HepG2 (cell line): Measurements from ENCODE around the gene AQP10. TPM values are rescaled to one million over a fixed set of nuclear protein-coding genes. Genes with fewer than 3 reads are reported as not detected.

Source experiments
- ATF7-NPFF ChIP-seq: sonication (generic); formaldehyde crosslinking; IDR thresholded peaks from 2 replicates; pipeline ENCODE4 v1.8.1; 2023; ENCODE audit warnings: mild to moderate bottlenecking, low read depth, missing genetic modification reagents, moderate library complexity
- BHLHE40 ChIP-seq: IDR thresholded peaks from 2 replicates; pipeline ENCODE4 v1.6.1; 2011; ENCODE audit warnings: low read length, improper control_type of control experiment
- CCAR2 ChIP-seq: fragments of 200-400 bp; formaldehyde crosslinking; optimal IDR thresholded peaks from 2 replicates; pipeline ENCODE3; 2018; ENCODE audit warnings: low read depth, mild to moderate bottlenecking, low read length, moderate library complexity
- HOXA5 ChIP-seq: sonication (generic); formaldehyde crosslinking; IDR thresholded peaks from 2 replicates; pipeline ENCODE4 v1.4.0; 2020; ENCODE audit warnings: missing genetic modification reagents
- KMT2B ChIP-seq: IDR thresholded peaks from 2 replicates; pipeline ENCODE4 v1.6.1; 2016; ENCODE audit warnings: missing genetic modification reagents, missing compliant biosample characterization
- MXI1 ChIP-seq: IDR thresholded peaks from 3 replicates; pipeline ENCODE4 v1.6.1; 2012; ENCODE audit warnings: low read depth, low read length, inconsistent platforms, borderline replicate concordance
- RFXANK ChIP-seq: IDR thresholded peaks from 2 replicates; pipeline ENCODE4 v1.6.1; 2016
- SMC3 ChIP-seq: IDR thresholded peaks from 2 replicates; pipeline ENCODE4 v1.6.1; 2011; ENCODE audit warnings: low read length, improper control_type of control experiment
- STAT5B ChIP-seq: sonication (generic); formaldehyde crosslinking; IDR thresholded peaks from 2 replicates; pipeline ENCODE4 v1.4.0; 2020; ENCODE audit warnings: missing genetic modification reagents
- XBP1 ChIP-seq: sonication (generic); formaldehyde crosslinking; IDR thresholded peaks from 2 replicates; pipeline ENCODE4 v1.5.0; 2020; ENCODE audit warnings: missing genetic modification reagents
- ZBTB7B ChIP-seq: sonication (generic); formaldehyde crosslinking; IDR thresholded peaks from 2 replicates; pipeline ENCODE4 v1.4.0; 2020; ENCODE audit warnings: missing genetic modification reagents
- ZFP41 ChIP-seq: sonication (generic); formaldehyde crosslinking; IDR thresholded peaks from 2 replicates; pipeline ENCODE4 v1.4.0; 2020; ENCODE audit warnings: mild to moderate bottlenecking, missing genetic modification reagents, borderline replicate concordance
- ZKSCAN1 ChIP-seq: fragments of 150-350 bp; IDR thresholded peaks from 2 replicates; pipeline ENCODE4 v1.6.1; 2014; ENCODE audit warnings: low read length
- ZNF10 ChIP-seq: sonication (generic); formaldehyde crosslinking; IDR thresholded peaks from 2 replicates; pipeline ENCODE4 v1.4.0; 2020; ENCODE audit warnings: mild to moderate bottlenecking, low read depth, missing genetic modification reagents, borderline replicate concordance
- ZNF225 ChIP-seq: sonication (generic); formaldehyde crosslinking; IDR thresholded peaks from 2 replicates; pipeline ENCODE4 v1.4.0; 2020; ENCODE audit warnings: mild to moderate bottlenecking, missing genetic modification reagents
- ZNF30 ChIP-seq: sonication (generic); formaldehyde crosslinking; IDR thresholded peaks from 2 replicates; pipeline ENCODE4 v1.5.0; 2020; ENCODE audit warnings: mild to moderate bottlenecking, missing genetic modification reagents
- ZNF34 ChIP-seq: sonication (generic); formaldehyde crosslinking; IDR thresholded peaks from 2 replicates; pipeline ENCODE4 v1.4.0; 2020; ENCODE audit warnings: mild to moderate bottlenecking, missing genetic modification reagents, borderline replicate concordance
- ZNF674 ChIP-seq: sonication (generic); formaldehyde crosslinking; IDR thresholded peaks from 2 replicates; pipeline ENCODE4 v1.5.0; 2020; ENCODE audit warnings: low read depth, mild to moderate bottlenecking, missing genetic modification reagents
- ZSCAN21 ChIP-seq: sonication (generic); formaldehyde crosslinking; IDR thresholded peaks from 2 replicates; pipeline ENCODE4 v1.8.0; 2022; ENCODE audit warnings: mild to moderate bottlenecking, missing genetic modification reagents, moderate library complexity, borderline replicate concordance
- polyA plus RNA-seq, 8 experiments: library from polyadenylated mRNA; depleted of rRNA in 3 of 8; stranded (reverse) in 7 of 8; unstranded in 1 of 8; fragments of >200 nt; fragmentation: Illumina TruSeq in 4 of 8; extraction: Trizol in 4 of 8; gene quantifications; 2 replicates each; pipeline versions ENCODE4 v1.2.1 to v1.2.3, GENCODE V29; 2011 to 2016; ENCODE audit warnings: low read depth in 4 of 8, missing spikeins in 1 of 8, mixed read lengths in 1 of 8; ENCODE audit not compliant: insufficient read depth in 1 of 8
- total RNA-seq, 5 experiments: library from RNA; depleted of rRNA; stranded (reverse); fragments of >200 nt; fragmentation: Illumina TruSeq; extraction: Trizol; gene quantifications; 2 replicates each; pipeline ENCODE4 v1.2.3, GENCODE V29; 2016; ENCODE audit warnings: low read depth in 1 of 5
- TF ChIP-seq, protein P1 (sequence below): sonication (generic); formaldehyde crosslinking; IDR thresholded peaks from 2 replicates; pipeline ENCODE4 v1.4.0; 2020; ENCODE audit warnings: missing genetic modification reagents, mild to moderate bottlenecking, borderline replicate concordance
- TF ChIP-seq, protein P2 (sequence below): sonication (generic); formaldehyde crosslinking; IDR thresholded peaks from 2 replicates; pipeline ENCODE4 v1.9.0; 2022; ENCODE audit warnings: missing genetic modification reagents, mild to moderate bottlenecking, borderline replicate concordance
- TF ChIP-seq, protein P3 (sequence below): sonication (generic); formaldehyde crosslinking; IDR thresholded peaks from 2 replicates; pipeline ENCODE4 v1.8.0; 2022; ENCODE audit warnings: missing genetic modification reagents, mild to moderate bottlenecking, borderline replicate concordance
- TF ChIP-seq, protein P4 (sequence below): sonication (generic); formaldehyde crosslinking; IDR thresholded peaks from 2 replicates; pipeline ENCODE4 v1.4.0; 2020; ENCODE audit warnings: mild to moderate bottlenecking, missing genetic modification reagents

Gene AQP10
- total and polyA plus RNA-seq, 2 of the 13 experiments (the other 11 are each of a cell fraction or from before 2014, with no cell fraction given) = 0.30 TPM; not detected in 1

DNA sequence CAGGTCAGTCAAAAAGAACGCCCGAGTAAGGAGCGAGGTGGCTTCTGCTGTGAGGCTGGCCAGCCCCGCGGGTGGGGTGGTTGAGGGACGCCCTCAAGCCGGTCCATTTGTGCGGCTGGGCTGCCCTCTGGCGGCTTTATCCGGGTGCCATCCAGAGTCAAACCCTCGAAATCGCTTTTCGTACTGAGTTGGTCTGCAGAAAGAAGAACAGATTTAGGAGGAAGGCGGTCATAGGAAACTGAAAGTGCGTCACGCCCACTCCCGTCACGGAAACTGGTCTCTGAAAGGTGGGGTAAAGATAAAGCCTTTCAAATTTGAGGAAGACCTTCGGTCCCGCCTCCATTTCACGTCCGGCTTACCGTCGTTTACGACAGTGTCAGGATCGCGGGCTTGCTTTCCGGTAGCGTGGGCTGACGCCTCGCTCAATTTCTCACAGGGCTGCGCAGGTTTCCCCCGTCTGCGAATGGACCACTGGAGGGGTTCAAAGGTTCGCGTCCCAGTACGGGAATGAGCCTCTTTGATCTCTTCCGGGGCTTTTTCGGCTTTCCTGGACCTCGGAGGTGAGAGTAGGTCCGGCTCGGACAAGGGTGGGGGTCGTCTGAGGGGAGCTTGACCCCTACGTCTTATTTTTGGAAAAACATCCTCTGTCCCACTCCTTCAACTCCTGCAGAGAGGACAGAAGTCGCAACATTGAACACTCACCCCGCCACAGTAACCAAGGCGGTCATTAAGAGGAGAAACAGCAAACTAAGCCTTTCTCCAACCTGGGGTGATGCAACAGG, 48.5 kb upstream of the AQP10 start, which contains the start of gene HAX1 (continued):
- TF ChIP-seq, protein P1, sequence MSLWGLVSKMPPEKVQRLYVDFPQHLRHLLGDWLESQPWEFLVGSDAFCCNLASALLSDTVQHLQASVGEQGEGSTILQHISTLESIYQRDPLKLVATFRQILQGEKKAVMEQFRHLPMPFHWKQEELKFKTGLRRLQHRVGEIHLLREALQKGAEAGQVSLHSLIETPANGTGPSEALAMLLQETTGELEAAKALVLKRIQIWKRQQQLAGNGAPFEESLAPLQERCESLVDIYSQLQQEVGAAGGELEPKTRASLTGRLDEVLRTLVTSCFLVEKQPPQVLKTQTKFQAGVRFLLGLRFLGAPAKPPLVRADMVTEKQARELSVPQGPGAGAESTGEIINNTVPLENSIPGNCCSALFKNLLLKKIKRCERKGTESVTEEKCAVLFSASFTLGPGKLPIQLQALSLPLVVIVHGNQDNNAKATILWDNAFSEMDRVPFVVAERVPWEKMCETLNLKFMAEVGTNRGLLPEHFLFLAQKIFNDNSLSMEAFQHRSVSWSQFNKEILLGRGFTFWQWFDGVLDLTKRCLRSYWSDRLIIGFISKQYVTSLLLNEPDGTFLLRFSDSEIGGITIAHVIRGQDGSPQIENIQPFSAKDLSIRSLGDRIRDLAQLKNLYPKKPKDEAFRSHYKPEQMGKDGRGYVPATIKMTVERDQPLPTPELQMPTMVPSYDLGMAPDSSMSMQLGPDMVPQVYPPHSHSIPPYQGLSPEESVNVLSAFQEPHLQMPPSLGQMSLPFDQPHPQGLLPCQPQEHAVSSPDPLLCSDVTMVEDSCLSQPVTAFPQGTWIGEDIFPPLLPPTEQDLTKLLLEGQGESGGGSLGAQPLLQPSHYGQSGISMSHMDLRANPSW (CRISPR knock-in tag) = peak; percentile 38; the same call in 1 of the 2 replicates
- TF ChIP-seq XBP1 (CRISPR knock-in tag) (no peak), ZNF30 (CRISPR knock-in tag) (no peak), ATF7-NPFF (CRISPR knock-in tag) (no peak), KMT2B (CRISPR knock-in tag) (peak; percentile 81; the same call in 1 of the 2 replicates), ZBTB7B (CRISPR knock-in tag) (peak; percentile 58; the same call in 1 of the 2 replicates), CCAR2 (no peak), ZNF225 (CRISPR knock-in tag) (no peak), ZFP41 (no peak), ZNF674 (CRISPR knock-in tag) (no peak), BHLHE40 (no peak), STAT5B (CRISPR knock-in tag) (no peak), HOXA5 (no peak), MXI1 (peak; percentile 71; the same call in 1 of the 3 replicates), ZKSCAN1 (no peak), RFXANK (CRISPR knock-in tag) (no peak), SMC3 (peak; percentile 66), ZSCAN21 (CRISPR knock-in tag) (no peak), ZNF34 (CRISPR knock-in tag) (peak; percentile 83; the same call in 1 of the 2 replicates), ZNF10 (CRISPR knock-in tag) (no peak)
- TF ChIP-seq, protein P2, sequence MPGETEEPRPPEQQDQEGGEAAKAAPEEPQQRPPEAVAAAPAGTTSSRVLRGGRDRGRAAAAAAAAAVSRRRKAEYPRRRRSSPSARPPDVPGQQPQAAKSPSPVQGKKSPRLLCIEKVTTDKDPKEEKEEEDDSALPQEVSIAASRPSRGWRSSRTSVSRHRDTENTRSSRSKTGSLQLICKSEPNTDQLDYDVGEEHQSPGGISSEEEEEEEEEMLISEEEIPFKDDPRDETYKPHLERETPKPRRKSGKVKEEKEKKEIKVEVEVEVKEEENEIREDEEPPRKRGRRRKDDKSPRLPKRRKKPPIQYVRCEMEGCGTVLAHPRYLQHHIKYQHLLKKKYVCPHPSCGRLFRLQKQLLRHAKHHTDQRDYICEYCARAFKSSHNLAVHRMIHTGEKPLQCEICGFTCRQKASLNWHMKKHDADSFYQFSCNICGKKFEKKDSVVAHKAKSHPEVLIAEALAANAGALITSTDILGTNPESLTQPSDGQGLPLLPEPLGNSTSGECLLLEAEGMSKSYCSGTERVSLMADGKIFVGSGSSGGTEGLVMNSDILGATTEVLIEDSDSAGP (CRISPR knock-in tag) = peak; percentile 79
- TF ChIP-seq, protein P3, sequence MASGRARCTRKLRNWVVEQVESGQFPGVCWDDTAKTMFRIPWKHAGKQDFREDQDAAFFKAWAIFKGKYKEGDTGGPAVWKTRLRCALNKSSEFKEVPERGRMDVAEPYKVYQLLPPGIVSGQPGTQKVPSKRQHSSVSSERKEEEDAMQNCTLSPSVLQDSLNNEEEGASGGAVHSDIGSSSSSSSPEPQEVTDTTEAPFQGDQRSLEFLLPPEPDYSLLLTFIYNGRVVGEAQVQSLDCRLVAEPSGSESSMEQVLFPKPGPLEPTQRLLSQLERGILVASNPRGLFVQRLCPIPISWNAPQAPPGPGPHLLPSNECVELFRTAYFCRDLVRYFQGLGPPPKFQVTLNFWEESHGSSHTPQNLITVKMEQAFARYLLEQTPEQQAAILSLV (CRISPR knock-in tag) = peak; percentile 72; the same call in 1 of the 2 replicates
- TF ChIP-seq, protein P4, sequence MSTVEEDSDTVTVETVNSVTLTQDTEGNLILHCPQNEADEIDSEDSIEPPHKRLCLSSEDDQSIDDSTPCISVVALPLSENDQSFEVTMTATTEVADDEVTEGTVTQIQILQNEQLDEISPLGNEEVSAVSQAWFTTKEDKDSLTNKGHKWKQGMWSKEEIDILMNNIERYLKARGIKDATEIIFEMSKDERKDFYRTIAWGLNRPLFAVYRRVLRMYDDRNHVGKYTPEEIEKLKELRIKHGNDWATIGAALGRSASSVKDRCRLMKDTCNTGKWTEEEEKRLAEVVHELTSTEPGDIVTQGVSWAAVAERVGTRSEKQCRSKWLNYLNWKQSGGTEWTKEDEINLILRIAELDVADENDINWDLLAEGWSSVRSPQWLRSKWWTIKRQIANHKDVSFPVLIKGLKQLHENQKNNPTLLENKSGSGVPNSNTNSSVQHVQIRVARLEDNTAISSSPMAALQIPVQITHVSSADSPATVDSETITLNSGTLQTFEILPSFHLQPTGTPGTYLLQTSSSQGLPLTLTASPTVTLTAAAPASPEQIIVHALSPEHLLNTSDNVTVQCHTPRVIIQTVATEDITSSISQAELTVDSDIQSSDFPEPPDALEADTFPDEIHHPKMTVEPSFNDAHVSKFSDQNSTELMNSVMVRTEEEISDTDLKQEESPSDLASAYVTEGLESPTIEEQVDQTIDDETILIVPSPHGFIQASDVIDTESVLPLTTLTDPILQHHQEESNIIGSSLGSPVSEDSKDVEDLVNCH = no peak
